Ovary (tissue), 3 donors: ENCODE data around the gene C2orf76.

Source experiments
- POLR2A ChIP-seq: fragments of 450-650 bp; IDR thresholded peaks from one replicate; pipeline ENCODE4 v1.6.1; 2017; ENCODE audit warnings: antibody characterized with exemption, mild to moderate bottlenecking, moderate library complexity
- TF ChIP-seq, protein P1 (sequence below), 3 donors: fragments of 450-650 bp in 2 of 3; fragments of 200-600 bp in 1 of 3; IDR thresholded peaks; one replicate each; pipeline versions ENCODE4 v1.5.1 to v1.8.0; 2016 to 2022; ENCODE audit warnings: antibody characterized with exemption in 3 of 3, mild to moderate bottlenecking in 1 of 3
- donor health status: DM: no; HTN: no; CAD: no.

DNA sequence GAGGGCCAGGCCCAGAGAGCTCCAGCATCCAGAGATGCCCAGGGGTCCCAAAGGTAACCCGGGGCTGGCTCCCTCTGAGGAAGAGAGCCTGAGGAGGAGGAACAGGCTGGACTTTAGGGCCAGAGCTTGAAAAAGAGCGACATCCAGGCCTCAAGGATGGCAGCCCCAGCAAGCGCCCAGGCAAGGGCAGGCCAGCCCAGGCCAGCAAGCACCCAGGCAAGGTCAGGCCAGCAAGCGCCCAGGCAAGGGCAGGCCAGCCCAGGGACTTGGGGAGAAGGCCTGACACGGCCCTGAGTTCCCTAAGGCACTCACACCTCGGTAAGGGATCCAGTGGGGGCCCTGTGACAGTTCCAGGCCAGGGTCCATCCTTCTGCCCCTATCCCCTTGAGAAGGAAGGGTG lies 30.6 kb upstream of the C2orf76 start:
- TF ChIP-seq, protein P1, sequence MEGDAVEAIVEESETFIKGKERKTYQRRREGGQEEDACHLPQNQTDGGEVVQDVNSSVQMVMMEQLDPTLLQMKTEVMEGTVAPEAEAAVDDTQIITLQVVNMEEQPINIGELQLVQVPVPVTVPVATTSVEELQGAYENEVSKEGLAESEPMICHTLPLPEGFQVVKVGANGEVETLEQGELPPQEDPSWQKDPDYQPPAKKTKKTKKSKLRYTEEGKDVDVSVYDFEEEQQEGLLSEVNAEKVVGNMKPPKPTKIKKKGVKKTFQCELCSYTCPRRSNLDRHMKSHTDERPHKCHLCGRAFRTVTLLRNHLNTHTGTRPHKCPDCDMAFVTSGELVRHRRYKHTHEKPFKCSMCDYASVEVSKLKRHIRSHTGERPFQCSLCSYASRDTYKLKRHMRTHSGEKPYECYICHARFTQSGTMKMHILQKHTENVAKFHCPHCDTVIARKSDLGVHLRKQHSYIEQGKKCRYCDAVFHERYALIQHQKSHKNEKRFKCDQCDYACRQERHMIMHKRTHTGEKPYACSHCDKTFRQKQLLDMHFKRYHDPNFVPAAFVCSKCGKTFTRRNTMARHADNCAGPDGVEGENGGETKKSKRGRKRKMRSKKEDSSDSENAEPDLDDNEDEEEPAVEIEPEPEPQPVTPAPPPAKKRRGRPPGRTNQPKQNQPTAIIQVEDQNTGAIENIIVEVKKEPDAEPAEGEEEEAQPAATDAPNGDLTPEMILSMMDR (IDR thresholded peaks at IDR 0.05): no peak
- TF ChIP-seq POLR2A: no peak
